Stomach (tissue), 4 donors: ENCODE data around the gene TRIO.

Experiments
- EP300 ChIP-seq: sonication (generic); formaldehyde crosslinking; IDR thresholded peaks from one replicate; pipeline ENCODE4 v1.6.1; 2017; ENCODE audit warnings: antibody characterized with exemption
- POLR2A ChIP-seq, 4 donors: fragments of 450-650 bp; IDR thresholded peaks; one replicate each; pipeline ENCODE4 v1.6.1; 2016; ENCODE audit warnings: antibody characterized with exemption in 4 of 4, control low read depth in 2 of 4, mild to moderate bottlenecking in 1 of 4, moderate library complexity in 1 of 4
- POLR2AphosphoS5 ChIP-seq, 3 donors: sonication (generic); formaldehyde crosslinking; IDR thresholded peaks; one replicate each; pipeline ENCODE4 v1.6.1; 2016; ENCODE audit warnings: antibody characterized with exemption in 3 of 3
- TF ChIP-seq, protein P1 (sequence below), 7 experiments: fragments of 450-650 bp in 4 of 7; fragments of 200-600 bp in 3 of 7; sonication (generic) in 3 of 7; IDR thresholded peaks; one replicate each; pipeline ENCODE4 v1.5.1; 2016 to 2019; ENCODE audit warnings: antibody characterized with exemption in 7 of 7, control low read depth in 2 of 7, mild to moderate bottlenecking in 1 of 7

DNA sequence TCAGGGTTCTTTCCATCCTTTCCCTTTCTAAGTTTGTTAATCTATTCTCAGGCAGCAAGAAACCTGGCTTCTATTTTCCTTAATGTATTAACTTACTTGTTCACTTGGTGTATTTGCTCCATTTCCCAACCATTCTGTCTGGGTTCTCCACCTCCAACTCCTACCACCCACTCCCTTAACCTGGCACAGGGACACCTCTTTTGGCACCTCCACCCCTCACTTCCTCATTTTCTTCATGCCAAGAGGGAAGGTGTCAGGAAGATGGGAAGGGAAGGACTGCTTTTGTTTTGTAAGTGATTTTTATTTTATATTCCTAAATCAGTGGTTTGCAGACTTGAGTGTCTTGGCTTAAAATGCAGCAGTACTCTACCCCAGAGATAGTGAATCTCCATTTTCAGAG lies 166.1 kb downstream of the TRIO start:
- TF ChIP-seq POLR2A (IDR thresholded peaks at IDR 0.05), result no peak
- no peak for TF ChIP-seq EP300
- TF ChIP-seq, protein P1, sequence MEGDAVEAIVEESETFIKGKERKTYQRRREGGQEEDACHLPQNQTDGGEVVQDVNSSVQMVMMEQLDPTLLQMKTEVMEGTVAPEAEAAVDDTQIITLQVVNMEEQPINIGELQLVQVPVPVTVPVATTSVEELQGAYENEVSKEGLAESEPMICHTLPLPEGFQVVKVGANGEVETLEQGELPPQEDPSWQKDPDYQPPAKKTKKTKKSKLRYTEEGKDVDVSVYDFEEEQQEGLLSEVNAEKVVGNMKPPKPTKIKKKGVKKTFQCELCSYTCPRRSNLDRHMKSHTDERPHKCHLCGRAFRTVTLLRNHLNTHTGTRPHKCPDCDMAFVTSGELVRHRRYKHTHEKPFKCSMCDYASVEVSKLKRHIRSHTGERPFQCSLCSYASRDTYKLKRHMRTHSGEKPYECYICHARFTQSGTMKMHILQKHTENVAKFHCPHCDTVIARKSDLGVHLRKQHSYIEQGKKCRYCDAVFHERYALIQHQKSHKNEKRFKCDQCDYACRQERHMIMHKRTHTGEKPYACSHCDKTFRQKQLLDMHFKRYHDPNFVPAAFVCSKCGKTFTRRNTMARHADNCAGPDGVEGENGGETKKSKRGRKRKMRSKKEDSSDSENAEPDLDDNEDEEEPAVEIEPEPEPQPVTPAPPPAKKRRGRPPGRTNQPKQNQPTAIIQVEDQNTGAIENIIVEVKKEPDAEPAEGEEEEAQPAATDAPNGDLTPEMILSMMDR (IDR thresholded peaks at IDR 0.05), result no peak
- no peak for TF ChIP-seq POLR2AphosphoS5 (IDR thresholded peaks at IDR 0.05)
